ENCODE measurements around the gene RBM28. TPM values are rescaled to one million over a fixed set of nuclear protein-coding genes. Genes with fewer than 3 reads are reported as not detected.

The RBM28 gene
- total RNA-seq, 1 experiment from 2014 or later = 70.0 TPM

DNA sequence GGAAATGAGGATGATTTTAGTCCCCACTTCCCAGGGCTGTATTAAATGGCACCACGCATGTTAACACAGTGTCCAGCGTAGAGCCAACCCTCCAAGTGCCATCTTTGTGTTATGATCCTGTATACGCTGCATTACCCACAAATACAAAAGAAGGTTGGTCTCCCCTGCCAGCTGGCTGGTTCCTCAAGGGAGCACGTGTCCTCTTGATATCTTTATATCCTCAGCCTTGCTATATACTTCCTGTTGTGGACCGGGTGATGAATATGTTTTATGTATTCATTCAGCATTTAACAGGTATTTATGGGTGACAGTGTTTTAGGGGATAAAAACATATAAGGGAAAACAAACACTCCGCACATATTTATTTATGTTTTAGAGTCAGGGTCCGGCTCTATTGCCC is 41.0 kb upstream of the RBM28 start:
- no peak overlapping the region for H2BK5ac ChIP-seq (ENCODE audit: insufficient read length, low read length)
- no peak overlapping the region for H4K91ac ChIP-seq (ENCODE audit: insufficient read length, low read depth, low read length)
- H4K20me1 ChIP-seq (ENCODE audit: control insufficient read depth, insufficient read depth, insufficient read length) = no peaks in the 10 kb centered on the region
- no peak for DNase-seq
- H3K23ac ChIP-seq (ENCODE audit: insufficient read length, low read depth, low read length) = no peak overlapping the region
- no peaks in the 10 kb centered on the region; the same call in 1 of the 2 replicates for H3K27me3 ChIP-seq (ENCODE audit: insufficient read depth, low read length)
- Mint-ChIP-seq H3K27me3 (ENCODE audit: low read depth) (peaks cover 30% of the 10 kb centered on the region), H3K4me3 (no peak overlapping the region), H3K27ac (no peak overlapping the region; a peak in 1 of 7 replicates), H3K4me1 (peaks cover 30 to 55% of the 10 kb centered on the region in 2 experiments), H3K36me3 (ENCODE audit: insufficient read depth in 1 of 3, low read depth in 3 of 3) (no peaks in the 10 kb centered on the region), H3K9me3 (no peaks in the 10 kb centered on the region)
- H4K5ac ChIP-seq (ENCODE audit: insufficient read length, low read depth, low read length) = no peak overlapping the region
- H3K79me1 ChIP-seq (ENCODE audit: insufficient read depth, low read depth, low read length, poor library complexity, severe bottlenecking) = no peaks in the 10 kb centered on the region
- no peak overlapping the region for H2BK120ac ChIP-seq (ENCODE audit: low read depth, low read length, poor library complexity, severe bottlenecking)
- no peak overlapping the region for H2BK15ac ChIP-seq (ENCODE audit: low read depth, low read length)
- H3T11ph ChIP-seq (ENCODE audit: low read length) = no peak overlapping the region
- H3K56ac ChIP-seq (ENCODE audit: insufficient read length, low read depth, low read length) = no peak overlapping the region
- no peak overlapping the region for H2AFZ ChIP-seq (ENCODE audit: low read length)
- H3K4me1 ChIP-seq (ENCODE audit: insufficient read depth, low read length) = no peaks in the 10 kb centered on the region
- H3K18ac ChIP-seq (ENCODE audit: insufficient read length, low read depth, low read length) = no peak overlapping the region
- no peak overlapping the region for H3K27ac ChIP-seq (ENCODE audit: insufficient read length, low read depth, low read length)
- no peak overlapping the region for H2BK12ac ChIP-seq (ENCODE audit: insufficient read length, low read depth, low read length)
- no peaks in the 10 kb centered on the region for H3K23me2 ChIP-seq (ENCODE audit: insufficient read length, low read depth, low read length, poor library complexity, severe bottlenecking)
- no peak overlapping the region for H3K4ac ChIP-seq (ENCODE audit: low read depth, low read length)
- H2BK20ac ChIP-seq (ENCODE audit: low read depth, low read length, poor library complexity, severe bottlenecking) = no peak overlapping the region
- no peak overlapping the region for H3K4me2 ChIP-seq (ENCODE audit: insufficient read depth, insufficient read length, low read length)
- H3K9me3 ChIP-seq (ENCODE audit: control insufficient read depth, low read depth, low read length) = no peaks in the 10 kb centered on the region
- no CpG with 5 or more reads among the region's 7 CpGs for WGBS (ENCODE audit: extremely low coverage, insufficient read length, low lambda C conversion rate)
- TF ChIP-seq, protein P1, sequence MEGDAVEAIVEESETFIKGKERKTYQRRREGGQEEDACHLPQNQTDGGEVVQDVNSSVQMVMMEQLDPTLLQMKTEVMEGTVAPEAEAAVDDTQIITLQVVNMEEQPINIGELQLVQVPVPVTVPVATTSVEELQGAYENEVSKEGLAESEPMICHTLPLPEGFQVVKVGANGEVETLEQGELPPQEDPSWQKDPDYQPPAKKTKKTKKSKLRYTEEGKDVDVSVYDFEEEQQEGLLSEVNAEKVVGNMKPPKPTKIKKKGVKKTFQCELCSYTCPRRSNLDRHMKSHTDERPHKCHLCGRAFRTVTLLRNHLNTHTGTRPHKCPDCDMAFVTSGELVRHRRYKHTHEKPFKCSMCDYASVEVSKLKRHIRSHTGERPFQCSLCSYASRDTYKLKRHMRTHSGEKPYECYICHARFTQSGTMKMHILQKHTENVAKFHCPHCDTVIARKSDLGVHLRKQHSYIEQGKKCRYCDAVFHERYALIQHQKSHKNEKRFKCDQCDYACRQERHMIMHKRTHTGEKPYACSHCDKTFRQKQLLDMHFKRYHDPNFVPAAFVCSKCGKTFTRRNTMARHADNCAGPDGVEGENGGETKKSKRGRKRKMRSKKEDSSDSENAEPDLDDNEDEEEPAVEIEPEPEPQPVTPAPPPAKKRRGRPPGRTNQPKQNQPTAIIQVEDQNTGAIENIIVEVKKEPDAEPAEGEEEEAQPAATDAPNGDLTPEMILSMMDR (conservative IDR thresholded peaks at IDR 0.05) = no peak
- no peak overlapping the region for H4K8ac ChIP-seq (replicated peaks; ENCODE audit: insufficient read length, low read depth, low read length)
- no peaks in the 10 kb centered on the region for H3K79me2 ChIP-seq (ENCODE audit: insufficient read depth, low read length)
- H3K9ac ChIP-seq (ENCODE audit: extremely low read depth, insufficient read length, low read length) = no peak overlapping the region
- H3K14ac ChIP-seq (ENCODE audit: insufficient read depth, low read length) = no peak overlapping the region
- H2AK5ac ChIP-seq (ENCODE audit: insufficient read length, low read length) = no peak overlapping the region
